ENCODE results near the gene HMSD.
A peak's percentile ranks its signal among the peaks of the same experiment; 100 is the strongest.
"Not testable (repeated sequence)": the region's sequence is repeated elsewhere in the genome, so short reads cannot be mapped to it uniquely, and the experiment has no call there.

Gene HMSD, protein sequence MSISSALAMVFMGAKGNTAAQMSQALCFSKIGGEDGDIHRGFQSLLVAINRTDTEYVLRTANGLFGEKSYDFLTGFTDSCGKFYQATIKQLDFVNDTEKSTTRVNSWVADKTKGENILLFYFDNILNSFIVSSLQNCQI

DNA sequence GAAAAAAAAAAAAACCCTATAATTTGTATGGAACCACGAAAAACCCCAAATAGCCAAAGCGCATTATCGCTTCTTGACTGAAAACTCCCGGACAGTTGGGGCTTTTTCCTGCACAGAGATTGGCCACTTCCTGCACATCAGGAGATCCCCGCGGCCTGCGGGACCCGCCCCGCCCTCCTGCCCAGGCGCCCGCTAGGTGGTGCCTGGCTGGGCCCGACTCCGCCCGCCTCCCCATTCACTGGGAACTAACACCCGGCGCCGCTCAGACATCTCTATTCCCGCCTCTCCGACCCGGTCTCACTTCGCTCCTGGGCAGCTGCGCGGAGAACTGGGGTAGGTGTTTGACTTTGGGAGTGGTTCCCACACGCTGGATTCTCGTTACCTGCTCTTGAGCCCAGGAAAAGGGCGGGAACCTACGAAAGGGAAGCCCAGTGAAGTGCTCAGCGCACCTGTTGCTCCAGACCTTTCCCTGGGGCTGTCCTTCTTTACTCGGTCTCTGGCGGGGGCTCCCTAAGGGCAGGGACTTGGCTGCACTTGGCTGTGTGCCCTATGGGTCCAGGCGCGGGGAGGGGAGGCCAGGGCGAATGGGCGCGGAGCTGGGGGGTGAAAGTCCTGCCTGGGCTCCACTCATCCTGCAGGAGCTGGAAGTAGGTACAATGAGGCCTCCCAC lies at the start of gene HMSD:
Gene HMSD, plus strand, starts transcription at position 234 of the 670 bp plus-strand sequence. CDS start 4,155 bp downstream, outside the sequence.
- peak in 1 of 2 donors; percentile 36 for DNase-seq (ENCODE audit: low read depth in 2 of 2)

DNA sequence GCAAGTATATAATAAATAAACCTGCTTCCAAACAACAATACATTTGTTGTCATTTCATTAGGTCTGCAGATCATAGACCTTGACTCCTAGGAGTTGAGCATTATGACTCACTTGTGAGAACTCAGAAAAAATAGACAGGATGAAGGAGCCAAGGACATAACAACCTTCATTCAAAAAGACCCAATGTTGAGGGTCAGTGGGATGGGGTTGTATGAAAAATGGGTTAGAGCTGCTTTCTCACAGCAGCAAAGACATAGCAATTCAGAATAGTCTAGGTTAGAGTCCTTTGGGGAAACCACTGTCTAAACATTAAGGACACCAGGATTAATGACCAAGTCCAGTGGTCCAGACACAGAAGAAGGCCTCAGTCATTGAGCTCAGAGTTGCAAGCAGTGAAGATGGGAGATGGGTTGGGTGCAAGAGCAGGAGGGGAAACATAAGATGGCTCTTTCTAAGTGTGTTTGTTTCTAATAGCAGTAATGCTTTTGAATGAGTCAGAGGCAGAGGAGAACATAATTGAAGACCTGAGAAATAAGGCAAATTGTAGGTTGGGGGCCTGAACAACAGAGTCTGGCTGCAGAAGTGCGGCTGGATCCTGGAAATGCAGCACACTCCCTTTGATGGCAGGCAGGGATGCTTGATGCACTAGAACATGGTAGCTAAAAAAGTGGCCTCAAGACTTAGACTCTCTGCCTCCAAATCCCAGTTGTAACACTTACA lies 45.1 kb upstream of the HMSD start:
- no peak for DNase-seq (ENCODE audit: low read depth in 2 of 2)

DNA sequence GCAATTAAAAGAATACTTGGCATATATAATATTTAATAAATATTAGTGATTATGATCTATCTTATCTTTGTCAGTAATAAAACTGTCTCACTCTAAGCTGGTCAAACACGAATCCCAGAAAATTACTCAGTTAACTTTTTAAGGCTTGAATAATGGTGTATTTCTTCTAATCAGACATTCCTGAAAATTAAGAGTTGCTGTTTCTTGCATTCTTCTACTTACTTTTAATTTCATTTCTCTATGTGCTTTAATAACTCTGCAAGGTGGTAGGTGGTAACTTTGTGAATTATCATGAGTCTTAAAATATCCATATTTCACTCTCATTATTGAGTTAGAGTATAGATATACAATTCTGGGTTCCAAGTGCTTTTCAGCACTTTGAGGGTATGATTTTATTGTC lies 44.4 kb upstream of the HMSD start:
- no peak for DNase-seq (ENCODE audit: low read depth in 2 of 2)

DNA sequence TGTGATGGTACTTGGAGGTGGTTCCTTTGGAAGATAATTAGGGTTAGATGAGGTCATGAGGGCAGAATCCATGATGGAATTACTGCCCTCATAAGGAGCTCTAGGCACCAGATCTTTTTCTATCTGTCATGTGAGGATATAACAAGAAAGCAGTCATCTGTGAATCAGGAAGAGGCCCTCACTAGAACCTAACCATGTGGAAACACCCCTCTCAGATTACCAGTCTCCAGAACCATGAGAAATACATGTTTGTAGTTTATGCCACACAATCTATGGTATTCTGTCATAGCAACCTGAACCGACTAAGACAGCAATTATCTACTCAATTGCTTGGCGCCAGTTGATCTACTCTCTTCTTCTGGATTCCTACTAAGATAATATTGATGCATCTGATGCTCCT lies 43.7 kb upstream of the HMSD start:
- no peak for DNase-seq (ENCODE audit: low read depth in 2 of 2)

DNA sequence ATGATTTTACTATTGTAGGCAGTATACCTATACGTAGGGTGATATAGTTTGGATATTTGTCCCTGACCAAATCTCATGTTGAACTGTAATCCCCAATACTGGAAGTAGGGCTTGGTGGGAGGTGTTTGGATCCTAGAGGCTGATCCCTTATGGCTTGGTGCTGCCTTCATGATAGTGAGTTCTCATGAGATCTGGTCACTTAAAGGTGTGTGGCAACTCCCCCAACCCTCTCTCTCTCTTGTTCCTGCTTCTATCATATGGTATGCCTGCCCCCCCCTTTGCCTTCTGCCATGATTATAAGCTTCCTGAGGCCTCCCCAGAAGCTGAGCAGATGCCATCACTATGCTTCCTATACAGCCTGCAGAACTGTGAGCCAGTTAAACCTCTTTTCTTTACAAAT lies 43.0 kb upstream of the HMSD start:
- no peak for DNase-seq (ENCODE audit: low read depth in 2 of 2)

DNA sequence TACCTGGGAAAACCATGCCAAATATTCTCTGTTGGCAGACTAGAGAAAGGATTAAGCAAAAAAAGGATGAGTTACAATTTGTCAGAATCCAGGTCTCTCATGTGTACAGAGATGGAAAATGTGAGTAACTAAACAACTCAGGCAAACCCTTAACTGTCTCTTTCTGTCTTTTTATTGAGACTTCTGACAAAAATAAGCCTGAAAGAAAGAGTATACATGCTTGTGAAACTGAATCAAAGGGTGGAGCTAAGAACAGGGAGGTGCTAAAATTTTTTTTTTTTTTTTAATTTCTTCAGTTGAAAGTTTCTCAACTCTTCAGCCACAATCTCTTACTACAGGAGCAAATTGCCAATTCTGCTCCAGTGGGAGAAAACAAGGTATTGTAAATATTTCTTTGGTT lies 41.4 kb upstream of the HMSD start, which contains the start of gene SERPINB10:
Gene SERPINB10, plus strand, starts transcription at position 295 of the 400 bp plus-strand sequence. CDS start 7,553 bp downstream, outside the sequence.
- no peak for DNase-seq (ENCODE audit: low read depth in 2 of 2)

DNA sequence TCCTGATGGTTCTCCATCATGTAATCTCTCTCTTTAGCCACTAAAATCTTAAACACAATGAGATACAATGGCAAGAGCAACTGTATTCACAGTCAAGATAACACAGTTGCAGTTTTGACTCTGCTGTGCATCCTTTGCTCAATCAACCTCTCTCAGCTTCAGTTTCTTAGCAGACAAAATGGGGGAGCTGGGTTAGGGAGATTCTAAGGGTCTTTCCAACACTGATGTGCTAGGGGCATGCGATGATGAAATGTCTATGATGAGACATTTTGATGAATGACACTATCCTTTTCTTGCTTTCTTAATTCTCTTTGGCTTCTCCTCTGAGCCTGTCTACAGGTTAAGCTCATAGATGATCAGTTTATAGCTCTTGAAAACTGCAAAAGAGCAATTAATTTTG lies 40.2 kb upstream of the HMSD start:
- no peak for DNase-seq (ENCODE audit: low read depth in 2 of 2)

DNA sequence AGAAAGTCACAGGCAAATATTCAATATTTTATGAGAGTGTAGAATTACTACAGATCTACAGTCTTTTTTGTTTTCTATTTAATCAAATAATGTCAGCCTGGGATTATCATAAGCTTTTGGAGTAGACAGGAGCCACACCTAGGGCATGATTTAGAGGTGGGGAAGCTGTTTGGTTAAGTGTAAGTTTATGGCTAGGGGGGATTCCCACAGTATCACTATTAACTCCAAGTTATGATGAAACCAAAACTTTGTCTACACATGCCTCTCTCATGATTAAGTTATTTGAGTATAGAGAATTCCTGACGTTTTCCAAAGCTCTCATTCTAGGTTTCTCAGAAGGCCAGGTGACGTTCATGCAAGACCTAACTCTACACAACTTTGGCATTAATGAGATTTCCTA lies 39.2 kb upstream of the HMSD start:
- DNase-seq (ENCODE audit: low read depth in 2 of 2) = no peak

DNA sequence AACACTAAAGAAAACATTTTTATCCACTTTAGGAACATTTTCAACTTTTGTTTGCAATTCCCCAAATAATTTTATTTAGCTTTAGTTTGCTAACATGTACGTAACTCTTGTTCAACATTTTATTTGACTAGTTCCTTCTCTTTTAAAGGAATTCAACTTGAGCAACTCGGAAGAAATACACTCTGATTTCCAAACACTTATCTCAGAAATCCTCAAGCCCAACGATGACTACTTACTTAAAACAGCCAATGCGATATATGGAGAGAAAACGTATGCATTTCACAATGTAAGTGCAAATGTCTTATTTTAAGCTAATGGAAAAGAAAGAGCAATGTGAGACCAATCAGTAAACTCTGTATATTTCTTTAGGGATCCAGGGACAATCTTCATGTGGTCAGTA lies 31.3 kb upstream of the HMSD start:
- no peak for DNase-seq (ENCODE audit: low read depth in 2 of 2)

DNA sequence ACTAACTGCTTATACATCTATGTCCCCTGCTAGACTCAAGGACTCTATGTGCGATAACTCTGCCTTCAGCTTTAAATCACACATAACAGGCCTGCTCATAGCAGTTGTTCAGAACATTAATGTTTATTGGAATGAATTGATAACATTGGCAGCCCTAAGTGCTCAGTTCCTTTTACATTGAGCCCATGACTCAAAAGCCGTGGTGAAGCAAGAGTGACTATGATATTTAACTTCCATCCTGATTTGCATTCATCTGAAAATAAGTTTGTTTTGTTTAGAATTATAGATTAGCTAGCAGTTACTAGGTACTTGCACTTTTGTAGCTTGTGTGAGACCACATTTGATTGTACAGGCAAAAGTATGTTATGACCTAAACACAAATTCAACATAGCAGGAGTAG lies 27.1 kb upstream of the HMSD start:
- no peak for DNase-seq (ENCODE audit: low read depth in 2 of 2)

DNA sequence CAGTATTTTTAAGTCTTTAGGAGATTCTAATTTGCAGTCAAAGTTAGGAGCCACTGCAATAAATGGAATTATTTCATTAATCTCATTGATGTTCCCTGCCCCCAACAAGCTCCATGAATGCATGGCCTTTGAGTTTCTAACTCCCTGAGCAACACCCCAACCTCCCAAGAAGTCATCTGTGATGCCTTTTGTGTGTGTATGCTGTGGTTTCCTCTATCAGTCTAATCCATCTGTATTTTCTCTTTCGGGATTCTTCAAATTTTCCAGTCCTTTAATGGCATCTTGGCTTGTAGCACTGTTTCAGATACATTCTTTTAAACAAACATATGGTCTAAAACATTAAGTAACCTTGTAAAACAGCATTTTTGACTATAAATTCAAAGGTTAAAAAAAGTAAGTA lies 24.6 kb upstream of the HMSD start:
- no peak for DNase-seq (ENCODE audit: low read depth in 2 of 2)

DNA sequence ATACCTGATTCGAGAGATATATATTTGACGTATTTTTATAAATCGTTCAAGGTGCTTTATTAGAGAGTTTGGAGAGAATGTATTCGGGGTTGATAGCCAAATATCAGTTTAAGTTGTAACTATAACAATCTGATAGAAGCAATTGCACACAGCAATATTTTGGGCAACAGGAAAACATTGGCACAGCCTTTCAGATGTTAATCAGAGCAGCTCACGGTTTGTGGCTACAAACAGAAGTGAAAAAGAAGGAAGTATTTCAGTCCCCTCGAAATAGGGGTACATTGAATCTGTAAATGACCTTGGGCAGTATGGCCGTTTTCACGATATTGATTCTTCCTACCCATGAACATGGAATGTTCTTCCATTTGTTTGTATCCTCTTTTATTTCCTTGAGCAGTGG lies 20.8 kb upstream of the HMSD start:
- no peak for DNase-seq (ENCODE audit: low read depth in 2 of 2)

DNA sequence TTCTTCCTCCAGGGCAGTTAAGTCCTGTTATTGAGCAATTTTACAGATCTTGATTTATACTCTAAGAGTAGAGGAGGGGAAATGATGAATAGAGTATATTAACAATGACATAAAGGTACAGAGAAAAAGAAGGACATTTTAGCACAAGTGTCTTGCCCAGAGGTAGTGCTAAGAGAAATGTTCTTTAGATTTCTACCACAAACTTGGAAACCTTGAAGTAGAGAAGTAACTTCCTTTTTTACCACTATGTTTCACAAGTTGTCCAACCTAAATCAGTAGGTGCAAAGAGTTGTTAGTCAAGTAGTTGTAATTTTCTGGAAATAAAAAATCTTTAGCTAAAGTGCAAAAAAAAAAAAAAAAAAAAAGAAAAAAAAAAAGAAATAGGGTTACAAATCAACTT lies 19.7 kb upstream of the HMSD start:
- not testable (repeated sequence) for DNase-seq (ENCODE audit: low read depth in 2 of 2)

DNA sequence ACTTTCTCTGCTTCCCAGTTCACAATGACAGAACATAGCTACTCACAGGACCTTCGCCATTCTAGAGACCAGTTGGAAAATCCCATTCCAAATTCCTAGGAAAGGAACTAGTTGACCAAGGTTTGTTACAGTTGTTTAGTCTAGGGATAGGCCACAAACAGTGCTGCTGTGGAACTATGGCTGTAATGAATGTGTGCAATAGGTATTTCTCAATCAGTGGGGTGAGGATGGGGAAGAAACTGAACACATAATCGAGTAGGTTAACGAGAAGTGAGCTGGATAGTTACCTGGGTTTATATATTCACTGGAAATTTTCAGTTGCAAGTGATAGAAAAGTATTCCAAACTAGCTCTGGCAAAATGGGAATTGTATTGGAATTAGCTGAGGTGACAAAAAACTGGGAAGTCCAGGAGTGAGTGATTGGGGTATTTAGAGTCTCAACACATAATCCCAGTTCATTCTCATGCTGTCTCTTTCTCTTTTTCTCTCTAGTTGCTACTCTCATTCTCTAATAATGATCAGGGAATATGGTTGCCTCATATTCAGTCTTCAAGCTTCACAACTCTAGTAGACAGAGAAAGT lies 18.2 kb upstream of the HMSD start:
- DNase-seq (ENCODE audit: low read depth in 2 of 2) = no peak

DNA sequence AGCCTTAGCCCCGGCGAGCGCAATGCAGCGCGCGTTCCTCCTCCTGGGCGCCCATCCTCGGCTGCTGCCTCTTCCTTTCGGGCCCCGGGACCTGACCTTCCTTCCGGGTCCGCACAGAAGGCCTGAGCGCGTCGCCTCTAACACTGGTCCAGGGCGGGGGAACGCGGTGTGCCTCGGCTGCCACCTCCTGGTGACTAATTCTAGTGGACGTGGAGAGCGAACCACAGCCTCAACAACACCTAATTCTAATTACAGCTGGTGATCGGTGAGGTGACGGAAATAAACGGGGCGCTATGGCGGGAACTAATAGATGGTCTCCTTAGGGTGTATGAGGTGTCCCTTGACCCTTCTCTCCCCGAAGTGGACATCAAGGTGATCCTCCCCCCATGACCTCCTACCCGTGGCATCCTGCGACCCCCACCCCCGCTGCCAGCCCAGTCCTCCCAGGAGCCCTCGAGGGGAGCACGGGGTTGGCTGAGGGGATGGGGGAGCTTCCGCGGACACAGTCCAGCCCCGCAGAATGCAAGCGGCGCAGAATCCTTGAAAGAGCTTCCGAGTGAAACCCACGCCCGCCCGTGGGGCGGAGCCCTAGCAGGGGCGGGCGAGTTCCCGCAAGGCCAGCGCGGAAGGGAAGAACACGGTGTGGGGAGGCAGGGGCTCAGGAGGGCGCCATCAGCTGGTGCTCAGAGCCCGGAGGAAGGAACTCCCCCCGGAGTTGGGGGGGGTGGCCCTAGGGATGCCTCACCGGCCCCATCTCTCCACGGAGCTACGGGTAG lies 12.8 kb upstream of the HMSD start:
- peak; percentile 3 to 29 for DNase-seq (ENCODE audit: low read depth in 2 of 2)

DNA sequence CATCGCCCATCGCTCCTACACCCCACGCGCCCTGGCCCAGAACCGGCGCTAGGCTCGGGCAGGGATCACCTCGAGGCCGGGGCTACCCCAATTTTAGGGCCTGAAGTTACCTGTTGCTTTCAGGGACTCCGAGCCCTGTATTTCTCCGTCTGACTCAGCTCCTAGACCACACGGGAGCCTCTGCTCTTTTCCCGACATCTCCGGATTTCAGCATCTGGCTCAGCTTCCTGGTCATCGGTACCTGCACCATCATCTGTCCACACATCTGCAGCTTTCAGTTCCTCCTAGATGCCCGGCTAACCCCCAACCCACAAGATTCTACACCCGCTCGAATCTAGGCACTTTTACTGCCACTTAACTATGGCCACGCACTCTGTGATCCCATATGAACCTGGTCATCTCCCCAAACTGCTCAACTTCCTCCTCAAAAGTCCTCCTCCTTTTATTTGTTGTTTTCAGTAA lies 12.1 kb upstream of the HMSD start:
- DNase-seq (ENCODE audit: low read depth in 2 of 2) = no peak

DNA sequence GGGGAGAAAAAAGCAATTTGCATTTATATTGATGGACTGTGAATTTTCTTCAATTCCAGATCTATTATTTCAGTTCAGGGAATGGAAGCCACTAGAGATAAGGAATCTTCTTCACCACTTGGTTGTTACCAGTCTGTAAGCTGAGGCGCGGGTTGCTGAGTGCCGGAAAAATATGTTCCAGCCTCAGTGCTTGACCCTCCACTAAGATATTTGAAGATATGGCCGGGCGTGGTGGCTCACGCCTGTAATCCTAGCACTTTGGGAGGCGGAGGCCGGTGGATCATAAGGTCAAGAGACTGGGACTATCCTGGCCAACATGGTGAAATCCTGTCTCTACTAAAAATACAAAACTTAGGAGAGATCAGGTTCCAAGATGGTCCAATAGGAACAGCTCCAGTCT lies 9.1 kb upstream of the HMSD start:
- DNase-seq (ENCODE audit: low read depth in 2 of 2) = no peak

DNA sequence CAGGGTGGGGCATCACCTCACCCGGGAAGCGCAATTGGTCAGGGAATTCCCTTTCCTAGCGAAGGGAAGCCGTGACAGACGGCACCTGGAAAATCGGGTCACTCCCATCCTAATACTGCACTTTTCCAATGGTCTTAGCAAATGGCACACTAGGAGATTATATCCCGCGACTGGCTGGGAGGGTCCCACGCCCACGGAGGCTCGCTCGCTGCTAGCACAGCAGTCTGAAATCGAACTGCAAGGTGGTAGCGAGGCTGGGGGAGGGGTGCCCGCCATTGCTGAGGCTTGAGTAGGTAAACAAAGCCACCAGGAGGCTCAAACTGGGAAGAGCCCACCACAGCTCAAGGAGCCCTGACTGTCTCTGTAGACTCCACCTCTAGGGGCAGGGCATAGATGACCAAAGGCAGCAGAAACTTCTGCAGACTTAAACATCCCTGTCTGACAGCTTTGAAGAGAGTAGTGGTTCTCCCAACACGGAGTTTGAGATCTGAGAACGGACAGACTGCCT lies 8.5 kb upstream of the HMSD start:
- DNase-seq (ENCODE audit: low read depth in 2 of 2) = not testable (repeated sequence)

DNA sequence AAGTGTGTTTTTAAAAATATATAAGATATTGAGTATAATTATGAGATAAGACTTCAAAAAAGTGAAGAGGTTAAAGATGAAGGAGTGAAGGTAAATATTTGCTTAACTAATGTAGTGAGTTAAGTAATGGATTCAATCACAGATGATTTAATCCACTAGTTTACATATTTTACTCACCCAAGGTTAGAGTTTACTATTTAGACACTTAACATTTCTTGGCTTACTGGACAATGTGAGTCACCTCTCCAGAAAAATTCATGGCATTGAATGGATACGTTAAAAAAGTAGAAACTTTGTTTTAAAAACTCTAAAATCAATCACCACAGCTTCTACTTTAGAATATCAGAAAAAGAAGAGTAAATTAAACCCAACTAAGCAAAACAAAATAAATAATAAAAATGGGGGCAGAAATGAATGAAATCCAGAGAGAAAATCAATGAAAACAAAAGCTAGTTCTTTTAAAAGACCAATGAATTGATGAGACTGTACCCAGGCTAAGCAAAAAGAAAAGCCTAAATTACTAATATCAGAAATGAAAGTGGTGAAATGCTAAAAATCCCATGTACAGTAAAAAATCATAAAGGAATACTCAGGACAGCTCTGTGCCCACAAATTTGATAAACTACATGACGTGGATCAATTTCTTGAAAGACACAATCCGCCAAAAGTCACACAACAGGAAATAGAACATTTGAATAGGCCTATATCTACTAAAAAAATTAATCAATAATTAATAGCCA lies 1.9 kb upstream of the HMSD start:
- DNase-seq (ENCODE audit: low read depth in 2 of 2) = no peak

DNA sequence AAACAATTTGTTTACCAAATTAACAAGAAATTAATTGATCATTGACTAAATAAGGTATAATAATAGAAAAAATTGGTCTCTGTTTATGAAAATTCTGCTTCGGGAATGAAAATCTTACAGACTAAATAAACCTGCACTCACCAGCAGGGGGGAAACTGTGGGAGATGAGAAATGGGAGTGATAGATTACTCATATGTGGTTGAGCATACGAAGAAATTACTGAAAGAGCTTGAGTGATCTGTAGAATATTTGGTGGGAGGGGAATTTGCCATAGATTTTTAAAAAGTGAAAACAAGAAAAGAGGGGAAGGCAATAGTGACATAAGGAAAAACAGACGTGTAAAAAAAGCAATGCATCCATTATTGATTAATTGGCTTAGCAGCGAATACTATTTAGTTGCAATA lies 2.2 kb downstream of the HMSD start:
- no peak for DNase-seq (ENCODE audit: low read depth in 2 of 2)

DNA sequence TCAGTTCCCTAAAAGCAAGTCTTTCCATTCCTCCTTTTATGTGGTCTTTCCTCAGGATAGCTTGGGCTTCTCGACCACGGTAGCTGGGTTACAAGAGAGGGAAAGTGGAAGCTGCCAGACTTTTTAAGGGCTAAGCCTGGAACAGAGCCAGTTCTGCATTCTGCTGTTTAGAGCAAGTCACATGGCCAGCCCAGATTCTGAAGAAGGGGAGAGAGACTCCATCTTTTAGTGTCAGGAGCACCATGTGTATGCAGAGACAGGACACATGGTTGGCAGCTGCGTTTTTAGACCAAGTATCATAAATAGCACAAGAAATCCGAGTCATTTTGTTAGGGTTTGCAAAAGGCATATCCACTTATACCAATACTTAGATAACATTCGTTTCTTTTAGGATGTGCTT lies 4.7 kb downstream of the HMSD start:
- DNase-seq (ENCODE audit: low read depth in 2 of 2) = no peak

All from stimulated activated CD4-positive, alpha-beta T cell treated with anti-CD3 and anti-CD28 coated beads, Interleukin-1b, Interleukin-23, amount 100 ng/mL, for 1 hour (primary cell).